ENCODE data around the gene DNAL4. TPM values are rescaled to one million over a fixed set of nuclear protein-coding genes. Genes with fewer than 3 reads are reported as not detected.

Gene DNAL4
- total and polyA plus RNA-seq, 12 donors: 7.7 to 11.7 (median 9.9) TPM

GRCh38 chr22:38841635-38842034 is 47.7 kb upstream of the DNAL4 start:
- no peak overlapping the region for H3K4me3 ChIP-seq
- 83 to 86% methylated on average over 5 of the region's 5 CpGs for WGBS, 2 donors
- TF ChIP-seq CTCF (IDR thresholded peaks at IDR 0.05): no peak

GRCh38 chr22:38841211-38841610 is 47.3 kb upstream of the DNAL4 start:
- intact Hi-C loops (cut with DNase I): loop anchor here in 6 of 10 donors (5.0 to 10.0 kb wide), 7 partner anchors 44 to 74 kb away; partner anchors contain the start of gene DNAL4 (in 1 of the 6)
- H3K27me3 ChIP-seq: peaks cover 0 to 56% (median 13%) of the 10 kb centered on the region in 7 donors
- no peak for DNase-seq
- no peak for ATAC-seq
- peaks cover 3 to 20% (median 12%) of the 10 kb centered on the region in 9 donors for H3K4me1 ChIP-seq
- H3K4me3 ChIP-seq: no peak overlapping the region
- H3K36me3 ChIP-seq: no peaks in the 10 kb centered on the region
- H3K27ac ChIP-seq: no peak overlapping the region
- no peaks in the 10 kb centered on the region for H3K9me3 ChIP-seq
- no peak for TF ChIP-seq CTCF (IDR thresholded peaks at IDR 0.05)
- 50 to 58% methylated on average over 7 of the region's 7 CpGs for WGBS, 2 donors

More at GRCh38 chr22:38841635-38842034, 47.7 kb upstream of the DNAL4 start:
- no peaks in the 10 kb centered on the region for H3K36me3 ChIP-seq
- intact Hi-C loops (cut with DNase I): loop anchor here in 7 of 10 donors (2.0 to 10.0 kb wide), 8 partner anchors 44 to 74 kb away; partner anchors contain the start of gene DNAL4 (in 1 of the 7)
- H3K9me3 ChIP-seq: no peaks in the 10 kb centered on the region
- peaks cover 0 to 59% (median 13%) of the 10 kb centered on the region in 7 donors for H3K27me3 ChIP-seq
- no peak for ATAC-seq
- DNase-seq: no peak
- H3K4me1 ChIP-seq: peaks cover 3 to 20% (median 12%) of the 10 kb centered on the region in 9 donors
- no peak overlapping the region for H3K27ac ChIP-seq

- peaks cover 3 to 20% (median 12%) of the 10 kb centered on the region in 9 donors for H3K4me1 ChIP-seq
- intact Hi-C loops (cut with DNase I): loop anchor here in 6 of 10 donors (5.0 to 10.0 kb wide), 7 partner anchors 43 to 73 kb away; partner anchors contain the start of gene DNAL4 (in 1 of the 6)
- DNase-seq (no peak), ATAC-seq (no peak)
- no peak overlapping the region for H3K27ac ChIP-seq
- no peak overlapping the region for H3K4me3 ChIP-seq
- no peaks in the 10 kb centered on the region for H3K9me3 ChIP-seq
- H3K36me3 ChIP-seq: no peaks in the 10 kb centered on the region
- peaks cover 0 to 45% (median 13%) of the 10 kb centered on the region in 7 donors for H3K27me3 ChIP-seq
- no peak for TF ChIP-seq CTCF (IDR thresholded peaks at IDR 0.05)
- WGBS, 2 donors: 82 to 87% methylated on average over 3 of the region's 3 CpGs
Measured at GRCh38 chr22:38840129-38840528, 46.2 kb upstream of the DNAL4 start.

- peaks cover 3 to 19% (median 12%) of the 10 kb centered on the region in 9 donors for H3K4me1 ChIP-seq
- no peak overlapping the region for H3K27ac ChIP-seq
- no peak for DNase-seq
- no peak overlapping the region for H3K4me3 ChIP-seq
- H3K9me3 ChIP-seq: no peaks in the 10 kb centered on the region
- no peak for ATAC-seq
- intact Hi-C loops (cut with DNase I): loop anchor here in 6 of 10 donors (5.0 to 10.0 kb wide), 7 partner anchors 42 to 72 kb away; partner anchors contain the start of gene DNAL4 (in 1 of the 6)
- no peaks in the 10 kb centered on the region for H3K36me3 ChIP-seq
- H3K27me3 ChIP-seq: peaks cover 0 to 40% (median 13%) of the 10 kb centered on the region in 7 donors
- WGBS, 2 donors: 89 to 93% methylated on average over 1 of the region's 1 CpG
- no peak for TF ChIP-seq CTCF (IDR thresholded peaks at IDR 0.05)
Measured at GRCh38 chr22:38839686-38840085, 45.7 kb upstream of the DNAL4 start.
